Keratinocyte (primary cell): ENCODE measurements around the gene LAMA3.

Source experiments
- CTCF ChIP-seq, 3 experiments: IDR thresholded peaks in 1 of 3; conservative IDR thresholded peaks in 1 of 3; optimal IDR thresholded peaks in 1 of 3; 2 replicates in 2 of 3; 3 replicates in 1 of 3; pipeline versions ENCODE3 to v1.5.1; 2011; ENCODE audit warnings: low read length in 3 of 3, mild to moderate bottlenecking in 3 of 3, moderate library complexity in 2 of 3, control low read depth in 1 of 3, inconsistent platforms in 1 of 3; ENCODE audit not compliant: insufficient read depth in 2 of 3; ENCODE audit errors: extremely low read depth in 1 of 3
- EZH2 ChIP-seq: IDR thresholded peaks from one replicate; pipeline ENCODE4 v1.6.1; 2012; ENCODE audit warnings: inconsistent platforms, mild to moderate bottlenecking, low read length, moderate library complexity

- TF ChIP-seq CTCF (optimal IDR thresholded peaks at IDR 0.05 in 1 of 3, IDR thresholded peaks at IDR 0.05 in 1 of 3, conservative IDR thresholded peaks at IDR 0.05 in 1 of 3; ENCODE audit: extremely low read depth in 1 of 3, insufficient read depth in 2 of 3, low read length in 3 of 3) (no peak), EZH2 (no peak)
These were observed 144.5 kb downstream of the LAMA3 start for GRCh38 chr18:23833714-23834113.
